HepG2 (cell line): ENCODE results near the gene ALK.

Experiments
- PAWR ChIP-seq: sonication (generic); formaldehyde crosslinking; IDR thresholded peaks from 2 replicates; pipeline ENCODE4 v1.4.0; 2020; ENCODE audit warnings: missing genetic modification reagents, mild to moderate bottlenecking, borderline replicate concordance
- PCBP1 ChIP-seq: fragments of 200-400 bp; formaldehyde crosslinking; IDR thresholded peaks from 2 replicates; pipeline ENCODE4 v1.6.1; 2017; ENCODE audit warnings: mild to moderate bottlenecking, low read depth, low read length, borderline replicate concordance
- POLR2A ChIP-seq, 2 experiments: IDR thresholded peaks; 2 replicates each; pipeline ENCODE4 v1.6.1; 2011; ENCODE audit warnings: low read depth in 2 of 2, low read length in 2 of 2, mild to moderate bottlenecking in 1 of 2, moderate library complexity in 1 of 2; ENCODE audit not compliant: insufficient read depth in 1 of 2
- SIX1 ChIP-seq: sonication (generic); formaldehyde crosslinking; IDR thresholded peaks from 2 replicates; pipeline ENCODE4 v1.4.0; 2020; ENCODE audit warnings: missing genetic modification reagents, borderline replicate concordance
- XRCC5 ChIP-seq: fragments of 200-400 bp; formaldehyde crosslinking; optimal IDR thresholded peaks from 2 replicates; pipeline ENCODE3; 2017; ENCODE audit warnings: mild to moderate bottlenecking, low read length
- ZNF577 ChIP-seq: sonication (generic); formaldehyde crosslinking; IDR thresholded peaks from 2 replicates; pipeline ENCODE4 v1.4.0; 2020; ENCODE audit warnings: mild to moderate bottlenecking, low read depth, missing genetic modification reagents, borderline replicate concordance
- TF ChIP-seq, protein P1 (sequence below): sonication (generic); formaldehyde crosslinking; IDR thresholded peaks from 2 replicates; pipeline ENCODE4 v1.4.0; 2020; ENCODE audit warnings: mild to moderate bottlenecking, missing genetic modification reagents
- TF ChIP-seq, protein P2 (sequence below): sonication (generic); formaldehyde crosslinking; IDR thresholded peaks from 2 replicates; pipeline ENCODE4 v1.4.0; 2020; ENCODE audit warnings: missing genetic modification reagents; ENCODE audit errors: not compliant biosample characterization

DNA sequence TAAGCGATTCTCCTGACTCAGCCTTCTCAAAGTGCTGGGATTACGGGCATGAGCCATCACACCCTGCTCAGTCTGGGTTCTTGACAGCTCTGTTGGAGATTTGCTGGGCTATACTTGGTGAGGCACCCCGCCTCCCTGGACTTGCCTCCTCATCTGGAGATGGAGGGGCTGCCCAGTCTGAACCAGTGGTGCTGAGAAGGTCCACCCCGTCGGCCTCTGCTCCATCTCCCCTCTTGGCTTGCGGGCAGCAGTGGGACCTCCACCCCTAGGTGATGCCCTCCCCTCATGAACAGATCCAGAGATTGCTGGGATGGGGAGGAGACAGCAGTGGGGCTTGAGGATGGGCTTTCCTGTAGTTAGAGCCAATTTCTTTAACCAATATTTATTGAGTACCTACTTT lies 685.3 kb downstream of the ALK start:
- TF ChIP-seq PCBP1 (no peak), ZNF577 (CRISPR knock-in tag) (no peak), POLR2A (IDR thresholded peaks at IDR 0.05; ENCODE audit: insufficient read depth in 1 of 2, low read depth in 2 of 2, low read length in 2 of 2) (no peak), SIX1 (CRISPR knock-in tag) (no peak), PAWR (CRISPR knock-in tag) (no peak), XRCC5 (no peak)
- TF ChIP-seq, protein P1, sequence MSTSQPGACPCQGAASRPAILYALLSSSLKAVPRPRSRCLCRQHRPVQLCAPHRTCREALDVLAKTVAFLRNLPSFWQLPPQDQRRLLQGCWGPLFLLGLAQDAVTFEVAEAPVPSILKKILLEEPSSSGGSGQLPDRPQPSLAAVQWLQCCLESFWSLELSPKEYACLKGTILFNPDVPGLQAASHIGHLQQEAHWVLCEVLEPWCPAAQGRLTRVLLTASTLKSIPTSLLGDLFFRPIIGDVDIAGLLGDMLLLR (CRISPR knock-in tag): no peak
- TF ChIP-seq, protein P2, sequence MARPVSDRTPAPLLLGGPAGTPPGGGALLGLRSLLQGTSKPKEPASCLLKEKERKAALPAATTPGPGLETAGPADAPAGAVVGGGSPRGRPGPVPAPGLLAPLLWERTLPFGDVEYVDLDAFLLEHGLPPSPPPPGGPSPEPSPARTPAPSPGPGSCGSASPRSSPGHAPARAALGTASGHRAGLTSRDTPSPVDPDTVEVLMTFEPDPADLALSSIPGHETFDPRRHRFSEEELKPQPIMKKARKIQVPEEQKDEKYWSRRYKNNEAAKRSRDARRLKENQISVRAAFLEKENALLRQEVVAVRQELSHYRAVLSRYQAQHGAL (CRISPR knock-in tag): no peak
